ENCODE results near the gene RTKN. TPM values are rescaled to one million over a fixed set of nuclear protein-coding genes. Genes with fewer than 3 reads are reported as not detected.

Gene RTKN
- total RNA-seq, 1 donor from 2014 or later, result 16.4 TPM

- DNase-seq (ENCODE audit: missing footprints) (no peak), ATAC-seq (no peak)
- intact Hi-C loops (cut with DNase I), result no loop called here
Observed at GRCh38 chr2:74396149-74396548, 45.6 kb downstream of the RTKN start.

GRCh38 chr2:74393525-74393924, 48.2 kb downstream of the RTKN start:
- intact Hi-C loops (cut with DNase I), result loop anchor here (5.0 kb wide), 2 partner anchors 56 to 126 kb away; no protein-coding TSS in a partner anchor
- no peak for DNase-seq (ENCODE audit: missing footprints)
- ATAC-seq, result no peak

GRCh38 chr2:74392449-74392743, 49.3 kb downstream of the RTKN start:
- intact Hi-C loops (cut with DNase I), result loop anchor here (5.0 kb wide), 2 partner anchors 55 to 125 kb away; no protein-coding TSS in a partner anchor
- ATAC-seq (no peak), DNase-seq (ENCODE audit: missing footprints) (no peak)

GRCh38 chr2:74391580-74392448, 49.9 kb downstream of the RTKN start:
- peak; percentile 97 for DNase-seq (ENCODE audit: missing footprints)
- intact Hi-C loops (cut with DNase I), result loop anchor here (5.0 kb wide), 2 partner anchors 55 to 125 kb away; no protein-coding TSS in a partner anchor
- ATAC-seq, result peak; percentile 86

- intact Hi-C loops (cut with DNase I), result loop anchor here (5.0 kb wide), 2 partner anchors 54 to 124 kb away; no protein-coding TSS in a partner anchor
- DNase-seq (ENCODE audit: missing footprints), result no peak
- ATAC-seq, result peak; percentile 1
Observed at GRCh38 chr2:74391209-74391579, 50.5 kb downstream of the RTKN start.

- ATAC-seq, result no peak
- intact Hi-C loops (cut with DNase I), result loop anchor here (5.0 kb wide), 2 partner anchors 53 to 123 kb away; no protein-coding TSS in a partner anchor
Observed at GRCh38 chr2:74390606-74391005, 51.1 kb downstream of the RTKN start.

GRCh38 chr2:74387346-74387745, 54.4 kb downstream of the RTKN start:
- ATAC-seq (no peak), DNase-seq (ENCODE audit: missing footprints) (no peak)
- intact Hi-C loops (cut with DNase I), result no loop called here

More at GRCh38 chr2:74390606-74391005, 51.1 kb downstream of the RTKN start:
- DNase-seq (ENCODE audit: missing footprints), result no peak

- no peak for DNase-seq (ENCODE audit: missing footprints)
- intact Hi-C loops (cut with DNase I), result no loop called here
- no peak for ATAC-seq
Observed at GRCh38 chr2:74385396-74385795, 56.3 kb downstream of the RTKN start.

GRCh38 chr2:74384051-74384450, 57.7 kb downstream of the RTKN start:
- ATAC-seq (no peak), DNase-seq (ENCODE audit: missing footprints) (no peak)
- intact Hi-C loops (cut with DNase I), result no loop called here

GRCh38 chr2:74383254-74383653, 58.5 kb downstream of the RTKN start:
- ATAC-seq (no peak), DNase-seq (ENCODE audit: missing footprints) (no peak)
- intact Hi-C loops (cut with DNase I), result no loop called here

GRCh38 chr2:74381751-74382150, 60.0 kb downstream of the RTKN start:
- intact Hi-C loops (cut with DNase I), result no loop called here
- DNase-seq (ENCODE audit: missing footprints) (no peak), ATAC-seq (no peak)

- no peak for DNase-seq (ENCODE audit: missing footprints)
- ATAC-seq, result peak; percentile 75
- intact Hi-C loops (cut with DNase I), result no loop called here
Observed at GRCh38 chr2:74379851-74380789, 61.6 kb downstream of the RTKN start, which contains the start of gene DCTN1. TSS of gene DCTN1 (minus strand) at chr2:74380311. CDS start at chr2:74380037, 274 bp downstream.

- intact Hi-C loops (cut with DNase I), result no loop called here
- DNase-seq (ENCODE audit: missing footprints), result no peak
- ATAC-seq, result no peak
Observed at GRCh38 chr2:74378007-74378406, 63.7 kb downstream of the RTKN start.

GRCh38 chr2:74375838-74376237, 65.9 kb downstream of the RTKN start:
- intact Hi-C loops (cut with DNase I), result no loop called here
- ATAC-seq, result no peak

More at GRCh38 chr2:74375838-74376237, 65.9 kb downstream of the RTKN start:
- no peak for DNase-seq (ENCODE audit: missing footprints)

Other genes starting within 250 kb of the RTKN start
- 24.2 TPM for gene MTHFD2, start 243.3 kb downstream of the RTKN start, total RNA-seq
- 1.1 TPM for gene SLC4A5, start 98.5 kb downstream of the RTKN start, total RNA-seq
- 182 TPM for gene DCTN1, start 61.6 kb downstream of the RTKN start, total RNA-seq
- 1.1 TPM for gene C2orf81, start 20.3 kb downstream of the RTKN start, total RNA-seq
- gene WDR54, start 20.2 kb downstream of the RTKN start, total RNA-seq, result 3.0 TPM
- 15.7 TPM for gene INO80B, start 13.2 kb upstream of the RTKN start, total RNA-seq
- 44.3 TPM for gene WBP1, start 16.5 kb upstream of the RTKN start, total RNA-seq
- 20.7 TPM for gene MOGS, start 23.4 kb upstream of the RTKN start, total RNA-seq
- gene MRPL53, start 30.7 kb upstream of the RTKN start, total RNA-seq, result 167 TPM
- gene CCDC142, start 41.1 kb upstream of the RTKN start, total RNA-seq, result 8.3 TPM
- gene TTC31, start 41.1 kb upstream of the RTKN start, total RNA-seq, result 12.2 TPM
- gene LBX2, start 57.7 kb upstream of the RTKN start, total RNA-seq, result 0.43 TPM
- gene PCGF1, start 65.8 kb upstream of the RTKN start, total RNA-seq, result 26.7 TPM
- gene TLX2, start 72.5 kb upstream of the RTKN start, total RNA-seq, result not detected
- not detected for gene DQX1, start 84.3 kb upstream of the RTKN start, total RNA-seq
- gene AUP1, start 87.8 kb upstream of the RTKN start, total RNA-seq, result 53.7 TPM
- 29.2 TPM for gene HTRA2, start 88.0 kb upstream of the RTKN start, total RNA-seq
- 4.8 TPM for gene LOXL3, start 112.0 kb upstream of the RTKN start, total RNA-seq
- 4.9 TPM for gene DOK1, start 112.8 kb upstream of the RTKN start, total RNA-seq
- gene M1AP, start 206.4 kb upstream of the RTKN start, total RNA-seq, result not detected
- gene SEMA4F, start 212.3 kb upstream of the RTKN start, total RNA-seq, result 3.7 TPM

All from Right ventricle myocardium inferior (tissue), 1 donor.